K562 (cell line): ENCODE measurements around the gene HVCN1. TPM values are rescaled to one million over a fixed set of nuclear protein-coding genes. Genes with fewer than 3 reads are reported as not detected.

Experiments used
- ATAC-seq: fragments of 200-7000 bp; cut with Tn5 transposase; 3 replicates; pipeline ENCODE4 v1.9.1; 2020; ENCODE audit warnings: moderate library complexity
- BruUV-seq: library from RNA; stranded (reverse); fragments of 400-500 nt; replicated peaks from 2 replicates; lab custom pipeline; 2021; lab: Mats Ljungman, UMichigan
- CTCF ChIA-PET: fragments of 300-600 bp; formaldehyde crosslinking; extraction: SDS; loops from one replicate; lab custom pipeline; 2021; ENCODE audit warnings: low intra/inter-chr PET ratio; lab: Yijun Ruan, JAX
- POLR2A ChIA-PET: fragments of 300-600, 350-650 bp; sonication (Branson Sonifier 250); formaldehyde crosslinking; extraction: SDS; loops from one replicate; lab custom pipeline; 2021; ENCODE audit warnings: antibody characterized with exemption, inconsistent platforms; lab: Yijun Ruan, JAX
- DNase-seq, 4 experiments: peaks; one replicate each; pipeline versions ENCODE4 v3.0.0 to v3.0.0-alpha.2; 2011 to 2018; ENCODE audit warnings: low spot score in 3 of 4, mixed read lengths in 3 of 4; ENCODE audit errors: extremely low read depth in 1 of 4
- FAIRE-seq: peaks from 2 replicates; lab custom pipeline; 2011; peaks lifted over from hg19 to GRCh38; lab: Jason Lieb, UNC
- H2AFZ ChIP-seq: 2 replicates; pipeline ENCODE4 v1.6.0; 2011; ENCODE audit warnings: low read depth, low read length, control low read depth, inconsistent platforms
- H3K27ac ChIP-seq: fragments of 200-600 bp; 3 replicates; pipeline ENCODE4 v1.8.0; 2011; ENCODE audit warnings: low read depth, mild to moderate bottlenecking, control low read depth, inconsistent platforms, low read length, moderate library complexity, mixed read lengths; ENCODE audit errors: extremely low read depth
- H3K27me3 ChIP-seq, 2 experiments: fragments of 300-600 bp in 1 of 2; 2 replicates in 1 of 2; 3 replicates in 1 of 2; pipeline versions ENCODE4 v1.6.0 to v1.8.0; 2011; ENCODE audit warnings: inconsistent platforms in 2 of 2, low read length in 2 of 2, mild to moderate bottlenecking in 1 of 2, mixed read lengths in 1 of 2, moderate library complexity in 1 of 2; ENCODE audit not compliant: control insufficient read depth in 2 of 2, insufficient read depth in 2 of 2
- H3K36me3 ChIP-seq: fragments of 300-600 bp; 3 replicates; pipeline ENCODE4 v1.8.0; 2011; ENCODE audit warnings: mild to moderate bottlenecking, low read length, inconsistent platforms; ENCODE audit not compliant: control insufficient read depth, insufficient read depth
- H3K4me1 ChIP-seq, 2 experiments: fragments of 200-600 bp in 1 of 2; replicated peaks in 1 of 2; 2 replicates in 1 of 2; 3 replicates in 1 of 2; pipeline versions ENCODE4 v1.5.1 to v1.8.0; 2011; ENCODE audit warnings: inconsistent platforms in 2 of 2, low read length in 2 of 2, mild to moderate bottlenecking in 1 of 2, mixed read lengths in 1 of 2, moderate library complexity in 1 of 2; ENCODE audit not compliant: control insufficient read depth in 2 of 2, insufficient read depth in 2 of 2
- H3K4me2 ChIP-seq: 2 replicates; pipeline ENCODE4 v1.6.1; 2011; ENCODE audit warnings: low read length, control low read depth, inconsistent platforms, mixed read lengths; ENCODE audit not compliant: insufficient read depth
- H3K4me3 ChIP-seq: fragments of 200-600 bp; sonication (generic), shearing (Covaris generic); 2 replicates; pipeline ENCODE4 v1.5.1; 2016; ENCODE audit warnings: control low read depth, inconsistent platforms
- H3K79me2 ChIP-seq: fragments of 200-600 bp; 3 replicates; pipeline ENCODE4 v1.8.0; 2011; ENCODE audit warnings: low read length, inconsistent platforms; ENCODE audit not compliant: control insufficient read depth, insufficient read depth
- H3K9ac ChIP-seq, 2 experiments: 2 replicates each; pipeline versions ENCODE4 v1.6.0 to v1.6.1; 2011; ENCODE audit warnings: low read depth in 2 of 2, low read length in 2 of 2, control low read depth in 1 of 2, inconsistent platforms in 1 of 2, mild to moderate bottlenecking in 1 of 2, mixed read lengths in 1 of 2; ENCODE audit not compliant: insufficient read depth in 1 of 2
- H3K9me1 ChIP-seq: one replicate; pipeline ENCODE4 v1.6.0; 2011; ENCODE audit warnings: inconsistent platforms, mild to moderate bottlenecking, low read length, moderate library complexity; ENCODE audit not compliant: control insufficient read depth, insufficient read depth
- H3K9me3 ChIP-seq: replicated peaks from 2 replicates; pipeline ENCODE4 v1.5.1; 2011; ENCODE audit warnings: low read depth, low read length, inconsistent platforms; ENCODE audit not compliant: control insufficient read depth, insufficient read depth
- H4K20me1 ChIP-seq: replicated peaks from 2 replicates; pipeline ENCODE4 v1.6.1; 2011; ENCODE audit warnings: low read length, inconsistent platforms, mixed read lengths; ENCODE audit not compliant: control insufficient read depth, insufficient read depth
- ARNT ChIP-seq, 2 experiments: fragments of 450-650 bp; IDR thresholded peaks; 2 replicates each; pipeline ENCODE4 v1.6.1; 2016; ENCODE audit warnings: mild to moderate bottlenecking in 1 of 2
- CBX1 ChIP-seq: sonication (generic); IDR thresholded peaks from 2 replicates; pipeline ENCODE4 v1.6.1; 2016; ENCODE audit warnings: antibody characterized with exemption, low read depth, mild to moderate bottlenecking
- ETV5 ChIP-seq: sonication (generic); formaldehyde crosslinking; IDR thresholded peaks from 2 replicates; pipeline ENCODE4 v1.4.0; 2020; ENCODE audit warnings: low read depth, mild to moderate bottlenecking, missing genetic modification reagents
- GABPB2 ChIP-seq: fragments of 250-450 bp; sonication (Bioruptor Pico); conservative IDR thresholded peaks from 2 replicates; pipeline ENCODE4 v1.5.1; 2021; ENCODE audit warnings: mild to moderate bottlenecking
- GATAD2B ChIP-seq: fragments of 450-650 bp; IDR thresholded peaks from 2 replicates; pipeline ENCODE4 v1.6.1; 2017; ENCODE audit warnings: mild to moderate bottlenecking, borderline replicate concordance
- HMGN3 ChIP-seq: IDR thresholded peaks from 2 replicates; pipeline ENCODE4 v1.6.1; 2011; ENCODE audit warnings: borderline replicate concordance, low read depth, mild to moderate bottlenecking, mixed read lengths, low read length; ENCODE audit not compliant: insufficient read length; ENCODE audit errors: extremely low read depth
- HNRNPL ChIP-seq: fragments of 200-400 bp; formaldehyde crosslinking; IDR thresholded peaks from 2 replicates; pipeline ENCODE4 v1.6.1; 2017; ENCODE audit warnings: low read depth, mild to moderate bottlenecking, low read length
- ID3 ChIP-seq, 2 experiments: fragments of 250-450 bp in 1 of 2; fragments of 450-650 bp in 1 of 2; sonication (Bioruptor Pico) in 1 of 2; IDR thresholded peaks; 2 replicates each; pipeline versions ENCODE4 v1.6.1 to v1.8.0; 2016 to 2021; ENCODE audit warnings: mild to moderate bottlenecking in 2 of 2, moderate library complexity in 2 of 2, missing compliant biosample characterization in 1 of 2, missing genetic modification characterization in 1 of 2
- MAZ ChIP-seq, 2 experiments: fragments of 450-650 bp in 1 of 2; sonication (generic) in 1 of 2; formaldehyde crosslinking; IDR thresholded peaks in 1 of 2; conservative IDR thresholded peaks in 1 of 2; 2 replicates each; pipeline versions ENCODE4 v1.4.0 to v1.5.0; 2020; ENCODE audit warnings: mild to moderate bottlenecking in 1 of 2, missing genetic modification reagents in 1 of 2
- PKNOX1 ChIP-seq: fragments of 450-650 bp; IDR thresholded peaks from 2 replicates; pipeline ENCODE4 v1.6.1; 2016
- PREB ChIP-seq: sonication (generic); formaldehyde crosslinking; IDR thresholded peaks from 2 replicates; pipeline ENCODE4 v1.8.1; 2023; ENCODE audit warnings: mild to moderate bottlenecking, missing genetic modification reagents
- RFX5 ChIP-seq: IDR thresholded peaks from 2 replicates; pipeline ENCODE4 v1.6.1; 2011; ENCODE audit warnings: low read depth, mild to moderate bottlenecking, improper control_type of control experiment, low read length
- XRCC3 ChIP-seq: fragments of 450-650 bp; IDR thresholded peaks from 2 replicates; pipeline ENCODE4 v1.6.1; 2017; ENCODE audit warnings: mild to moderate bottlenecking, moderate library complexity
- ZNF217 ChIP-seq: sonication (generic); formaldehyde crosslinking; IDR thresholded peaks from 2 replicates; pipeline ENCODE4 v1.8.0; 2022; ENCODE audit warnings: mild to moderate bottlenecking, missing genetic modification reagents
- ZNF347 ChIP-seq: fragments of 450-650 bp; formaldehyde crosslinking; IDR thresholded peaks from 2 replicates; pipeline ENCODE4 v1.4.0; 2020; ENCODE audit warnings: low read depth, mild to moderate bottlenecking, moderate library complexity
- ZNF354B ChIP-seq: fragments of 250-450 bp; sonication (Bioruptor Pico); IDR thresholded peaks from 2 replicates; pipeline ENCODE4 v1.4.0; 2020
- ZNF699 ChIP-seq: fragments of 250-450 bp; sonication (Bioruptor Pico); IDR thresholded peaks from 2 replicates; pipeline ENCODE4 v1.8.0; 2021; ENCODE audit warnings: mild to moderate bottlenecking, moderate library complexity; ENCODE audit not compliant: insufficient replicate concordance
- WGBS: fragments of 100-300 bp; shearing (Covaris generic); methylation state at CpG from one replicate; pipeline ENCODE4 v1.1.6; 2016; ENCODE audit warnings: low coverage, mixed read lengths; ENCODE audit not compliant: insufficient coverage; ENCODE audit errors: missing lambda C conversion rate; 5-methylcytosine and 5-hydroxymethylcytosine counted together
- in situ Hi-C: fragments of 300-500 bp; cut with MboI; formaldehyde crosslinking; loops from 4 replicates; pipeline ENCODE4 v1.15.0; 2018; ENCODE audit warnings: inconsistent platforms, mixed read lengths
- intact Hi-C: fragments of 100-400 bp; cut with micrococcal nuclease; formaldehyde crosslinking; loops from 2 replicates; pipeline ENCODE4 v1.14.2; 2022
- polyA plus RNA-seq, 8 experiments: library from polyadenylated mRNA; depleted of rRNA in 4 of 8; stranded (reverse) in 5 of 8; unstranded in 3 of 8; fragments of >200 nt; fragmentation: Nextera tagmentation in 2 of 8; fragmentation: Illumina TruSeq in 1 of 8; extraction: Ambion mirVana in 2 of 8; extraction: Trizol in 1 of 8; gene quantifications; 2 replicates each; pipeline versions ENCODE4 v1.2.1 to v1.2.3, GENCODE V29; 2011 to 2014; ENCODE audit warnings: inconsistent platforms in 1 of 8, missing spikeins in 1 of 8
- total RNA-seq, 7 experiments: library from RNA; depleted of rRNA in 6 of 7; stranded (reverse); fragments of >200 nt in 6 of 7; fragmentation: Illumina TruSeq in 2 of 7; extraction: Trizol in 2 of 7; gene quantifications; 2 replicates each; pipeline versions ENCODE4 v1.2.1 to v1.2.3, GENCODE V29; 2011 to 2021; ENCODE audit warnings: low replicate concordance in 1 of 7

The HVCN1 gene
- total and polyA plus RNA-seq, 9 of the 15 experiments (the other 6 are each of a cell fraction or from before 2014, with no cell fraction given), result 0.21 to 1.4 (median 0.74) TPM

- no peak for ATAC-seq
- TF ChIP-seq ARNT (IDR thresholded peaks at IDR 0.05) (no peak), GABPB2 (CRISPR knock-in tag) (no peak), ZNF347 (CRISPR knock-in tag) (no peak), PREB (CRISPR knock-in tag) (no peak), ETV5 (CRISPR knock-in tag) (no peak), CBX1 (no peak), XRCC3 (no peak), MAZ (CRISPR knock-in tag; conservative IDR thresholded peaks at IDR 0.05 in 1 of 2, IDR thresholded peaks at IDR 0.05 in 1 of 2) (no peak), ZNF699 (no peak), GATAD2B (no peak), PKNOX1 (no peak), RFX5 (no peak), ID3 (CRISPR knock-in tag; IDR thresholded peaks at IDR 0.05) (no peak), ID3 (tag; IDR thresholded peaks at IDR 0.05) (no peak), HNRNPL (no peak), HMGN3 (no peak), ZNF354B (CRISPR knock-in tag) (no peak), ZNF217 (no peak)
- no peak overlapping the region for H3K9ac ChIP-seq
- no peak overlapping the region for H3K4me2 ChIP-seq
- no peaks in the 10 kb centered on the region for H3K36me3 ChIP-seq
- H3K27ac ChIP-seq, result no peak overlapping the region
- no peaks in the 10 kb centered on the region for H4K20me1 ChIP-seq
- in situ Hi-C loops (no loop called here), intact Hi-C loops (no loop called here)
- no peaks in the 10 kb centered on the region for H3K9me1 ChIP-seq
- H3K27me3 ChIP-seq, result peaks cover 2 to 33% of the 10 kb centered on the region in 2 experiments; a peak in 4 of 5 replicates
- DNase-seq, result no peak
- ChIA-PET CTCF (no interaction called here), POLR2A (interaction anchor here (0.6 to 0.7 kb wide), 2 partner anchors 34 to 35 kb away, joined by 3 read pairs; no protein-coding TSS in a partner anchor)
- H3K4me3 ChIP-seq, result no peak overlapping the region
- no peak for FAIRE-seq
- peaks cover 2% of the 10 kb centered on the region; the same call in 1 of the 2 replicates for H3K9me3 ChIP-seq
- H2AFZ ChIP-seq, result no peak overlapping the region
- no TSS peak for BruUV-seq
- no peaks in the 10 kb centered on the region for H3K79me2 ChIP-seq
- H3K4me1 ChIP-seq, result no peaks in the 10 kb centered on the region; a peak in 2 of 5 replicates
- 4% methylated on average over 6 of the region's 6 CpGs for WGBS
These were observed 22.0 kb downstream of the HVCN1 start for GRCh38 chr12:110666892-110667291.
